Measurements from ENCODE around the gene CPNE8. TPM values are rescaled to one million over a fixed set of nuclear protein-coding genes. Genes with fewer than 3 reads are reported as not detected.

The CPNE8 gene
- total RNA-seq, 2 donors from 2014 or later: 7.6 to 9.6 TPM

GRCh38 chr12:38847247-38847646 is 58.1 kb downstream of the CPNE8 start:
- H3K9me3 ChIP-seq: no peaks in the 10 kb centered on the region
- DNase-seq (no peak), ATAC-seq (no peak)
- no peak overlapping the region for H3K27ac ChIP-seq
- H3K4me1 ChIP-seq: no peaks in the 10 kb centered on the region
- TF ChIP-seq POLR2A (IDR thresholded peaks at IDR 0.05): no peak
- TF ChIP-seq, protein P1, sequence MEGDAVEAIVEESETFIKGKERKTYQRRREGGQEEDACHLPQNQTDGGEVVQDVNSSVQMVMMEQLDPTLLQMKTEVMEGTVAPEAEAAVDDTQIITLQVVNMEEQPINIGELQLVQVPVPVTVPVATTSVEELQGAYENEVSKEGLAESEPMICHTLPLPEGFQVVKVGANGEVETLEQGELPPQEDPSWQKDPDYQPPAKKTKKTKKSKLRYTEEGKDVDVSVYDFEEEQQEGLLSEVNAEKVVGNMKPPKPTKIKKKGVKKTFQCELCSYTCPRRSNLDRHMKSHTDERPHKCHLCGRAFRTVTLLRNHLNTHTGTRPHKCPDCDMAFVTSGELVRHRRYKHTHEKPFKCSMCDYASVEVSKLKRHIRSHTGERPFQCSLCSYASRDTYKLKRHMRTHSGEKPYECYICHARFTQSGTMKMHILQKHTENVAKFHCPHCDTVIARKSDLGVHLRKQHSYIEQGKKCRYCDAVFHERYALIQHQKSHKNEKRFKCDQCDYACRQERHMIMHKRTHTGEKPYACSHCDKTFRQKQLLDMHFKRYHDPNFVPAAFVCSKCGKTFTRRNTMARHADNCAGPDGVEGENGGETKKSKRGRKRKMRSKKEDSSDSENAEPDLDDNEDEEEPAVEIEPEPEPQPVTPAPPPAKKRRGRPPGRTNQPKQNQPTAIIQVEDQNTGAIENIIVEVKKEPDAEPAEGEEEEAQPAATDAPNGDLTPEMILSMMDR (IDR thresholded peaks at IDR 0.05): no peak
- H3K27me3 ChIP-seq: no peaks in the 10 kb centered on the region
- WGBS, 2 donors: 60 to 76% methylated on average over 2 of the region's 2 CpGs
- H3K36me3 ChIP-seq (replicated peaks in 1 of 2; ENCODE audit: insufficient read depth in 1 of 2, low read depth in 2 of 2): no peaks in the 10 kb centered on the region
- H3K4me3 ChIP-seq: no peak overlapping the region
- intact Hi-C loops (cut with DNase I): no loop called here

DNA sequence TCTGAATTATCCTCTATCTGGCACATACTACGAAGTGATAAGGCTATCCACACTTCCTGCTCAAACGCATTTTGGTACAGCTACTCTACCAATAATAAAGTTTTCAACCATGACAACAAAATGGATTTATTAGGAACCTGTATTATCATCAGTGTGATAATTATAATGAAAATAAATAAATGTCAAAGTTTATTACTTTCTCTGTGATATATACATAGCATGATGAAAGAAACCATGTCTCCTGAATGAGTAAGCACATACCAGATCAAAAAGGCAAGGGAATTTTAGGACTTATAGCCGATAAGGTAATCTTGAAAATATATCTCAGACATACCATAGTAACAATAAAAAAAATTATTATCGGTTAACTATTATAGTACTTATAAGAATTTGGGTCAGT is 61.1 kb downstream of the CPNE8 start:
- Histone ChIP-seq H3K4me1 (no peaks in the 10 kb centered on the region), H3K4me3 (no peak overlapping the region), H3K9me3 (no peaks in the 10 kb centered on the region), H3K27me3 (no peaks in the 10 kb centered on the region), H3K27ac (no peak overlapping the region), H3K36me3 (replicated peaks in 1 of 2; ENCODE audit: insufficient read depth in 1 of 2, low read depth in 2 of 2) (no peaks in the 10 kb centered on the region)
- no peak for DNase-seq
- ATAC-seq: no peak
- intact Hi-C loops (cut with DNase I): no loop called here
- TF ChIP-seq, protein P1 (IDR thresholded peaks at IDR 0.05): no peak
- no peak for TF ChIP-seq POLR2A (IDR thresholded peaks at IDR 0.05)
- WGBS, 2 donors: 70 to 75% methylated on average over 4 of the region's 4 CpGs

GRCh38 chr12:38838056-38838850 is 67.1 kb downstream of the CPNE8 start:
- Histone ChIP-seq H3K4me1 (no peaks in the 10 kb centered on the region), H3K4me3 (no peak overlapping the region), H3K27ac (no peak overlapping the region), H3K36me3 (replicated peaks in 1 of 2; ENCODE audit: insufficient read depth in 1 of 2, low read depth in 2 of 2) (no peaks in the 10 kb centered on the region), H3K9me3 (no peaks in the 10 kb centered on the region), H3K27me3 (no peaks in the 10 kb centered on the region)
- 51 to 61% methylated on average over 2 of the region's 2 CpGs for WGBS, 2 donors
- ATAC-seq (no peak), DNase-seq (no peak)
- TF ChIP-seq, protein P1 (IDR thresholded peaks at IDR 0.05): no peak
- TF ChIP-seq POLR2A (IDR thresholded peaks at IDR 0.05): no peak
- intact Hi-C loops (cut with DNase I): no loop called here

GRCh38 chr12:38831715-38832114 is 73.7 kb downstream of the CPNE8 start:
- WGBS, 2 donors: 73 to 84% methylated on average over 5 of the region's 5 CpGs
- H3K4me1 ChIP-seq: no peaks in the 10 kb centered on the region
- no peak for ATAC-seq
- H3K27me3 ChIP-seq: no peaks in the 10 kb centered on the region
- DNase-seq: no peak
- H3K36me3 ChIP-seq (replicated peaks in 1 of 2; ENCODE audit: insufficient read depth in 1 of 2, low read depth in 2 of 2): no peaks in the 10 kb centered on the region
- H3K9me3 ChIP-seq: no peaks in the 10 kb centered on the region
- no peak overlapping the region for H3K27ac ChIP-seq
- intact Hi-C loops (cut with DNase I): no loop called here
- TF ChIP-seq POLR2A (IDR thresholded peaks at IDR 0.05): no peak
- TF ChIP-seq, protein P1 (IDR thresholded peaks at IDR 0.05): no peak
- H3K4me3 ChIP-seq: no peak overlapping the region

GRCh38 chr12:38825006-38825405 is 80.4 kb downstream of the CPNE8 start:
- no peaks in the 10 kb centered on the region for H3K4me1 ChIP-seq
- no peak overlapping the region for H3K4me3 ChIP-seq
- no peaks in the 10 kb centered on the region for H3K36me3 ChIP-seq (replicated peaks in 1 of 2; ENCODE audit: insufficient read depth in 1 of 2, low read depth in 2 of 2)
- WGBS, 2 donors: 66 to 69% methylated on average over 4 of the region's 4 CpGs
- DNase-seq: no peak
- intact Hi-C loops (cut with DNase I): no loop called here
- H3K27me3 ChIP-seq: no peaks in the 10 kb centered on the region
- no peaks in the 10 kb centered on the region for H3K9me3 ChIP-seq
- no peak overlapping the region for H3K27ac ChIP-seq
- TF ChIP-seq, protein P1 (IDR thresholded peaks at IDR 0.05): no peak
- TF ChIP-seq POLR2A (IDR thresholded peaks at IDR 0.05): no peak
- ATAC-seq: no peak

Measured in body of pancreas (tissue), 4 donors.